ENCODE results near the gene LAMA4. TPM values are rescaled to one million over a fixed set of nuclear protein-coding genes. Genes with fewer than 3 reads are reported as not detected.

Gene LAMA4
- total RNA-seq, 1 experiment from 2014 or later: 89.9 TPM

- intact Hi-C loops (cut with micrococcal nuclease; ENCODE audit: unreplicated experiment): no loop called here
- H3K4me1 Mint-ChIP-seq (ENCODE audit: low read depth, unreplicated experiment): peaks cover 21% of the 10 kb centered on the region
Measured at GRCh38 chr6:112232845-112233256, 21.5 kb downstream of the LAMA4 start.

GRCh38 chr6:112231594-112232060, 22.7 kb downstream of the LAMA4 start:
- Mint-ChIP-seq H3K4me1 (ENCODE audit: low read depth, unreplicated experiment) (peaks cover 32% of the 10 kb centered on the region), H3K9me3 (ENCODE audit: low read depth, unreplicated experiment) (no peaks in the 10 kb centered on the region), H3K27me3 (ENCODE audit: unreplicated experiment) (no peaks in the 10 kb centered on the region), H3K4me3 (ENCODE audit: low read depth, unreplicated experiment) (no peak overlapping the region), H3K36me3 (ENCODE audit: insufficient read depth, unreplicated experiment) (peaks cover 9% of the 10 kb centered on the region), H3K27ac (ENCODE audit: unreplicated experiment) (no peak overlapping the region)
- DNase-seq: no peak
- no peak for TF ChIP-seq CTCF (IDR thresholded peaks at IDR 0.05; ENCODE audit: unreplicated experiment)
- intact Hi-C loops (cut with micrococcal nuclease; ENCODE audit: unreplicated experiment): no loop called here
- no TSS peak for BruUV-seq (replicated peaks)
- CTCF ChIA-PET: no interaction called here

More at GRCh38 chr6:112232845-112233256, 21.5 kb downstream of the LAMA4 start:
- H3K9me3 Mint-ChIP-seq (ENCODE audit: low read depth, unreplicated experiment): no peaks in the 10 kb centered on the region
- no peak for DNase-seq
- TF ChIP-seq CTCF (IDR thresholded peaks at IDR 0.05; ENCODE audit: unreplicated experiment): no peak
- no peak overlapping the region for H3K27ac Mint-ChIP-seq (ENCODE audit: unreplicated experiment)
- CTCF ChIA-PET: no interaction called here
- no TSS peak for BruUV-seq (replicated peaks)
- H3K36me3 Mint-ChIP-seq (ENCODE audit: insufficient read depth, unreplicated experiment): peaks cover 9% of the 10 kb centered on the region
- no peaks in the 10 kb centered on the region for H3K27me3 Mint-ChIP-seq (ENCODE audit: unreplicated experiment)
- H3K4me3 Mint-ChIP-seq (ENCODE audit: low read depth, unreplicated experiment): no peak overlapping the region

GRCh38 chr6:112231164-112231563, 23.2 kb downstream of the LAMA4 start:
- DNase-seq: no peak
- Mint-ChIP-seq H3K27me3 (ENCODE audit: unreplicated experiment) (no peaks in the 10 kb centered on the region), H3K9me3 (ENCODE audit: low read depth, unreplicated experiment) (no peaks in the 10 kb centered on the region), H3K4me3 (ENCODE audit: low read depth, unreplicated experiment) (no peak overlapping the region), H3K36me3 (ENCODE audit: insufficient read depth, unreplicated experiment) (peaks cover 9% of the 10 kb centered on the region), H3K4me1 (ENCODE audit: low read depth, unreplicated experiment) (peaks cover 32% of the 10 kb centered on the region), H3K27ac (ENCODE audit: unreplicated experiment) (no peak overlapping the region)
- CTCF ChIA-PET: no interaction called here
- intact Hi-C loops (cut with micrococcal nuclease; ENCODE audit: unreplicated experiment): no loop called here
- BruUV-seq (replicated peaks): no TSS peak
- TF ChIP-seq CTCF (IDR thresholded peaks at IDR 0.05; ENCODE audit: unreplicated experiment): no peak

GRCh38 chr6:112228480-112229332, 25.7 kb downstream of the LAMA4 start:
- Mint-ChIP-seq H3K9me3 (ENCODE audit: low read depth, unreplicated experiment) (no peaks in the 10 kb centered on the region), H3K4me3 (ENCODE audit: low read depth, unreplicated experiment) (no peak overlapping the region), H3K4me1 (ENCODE audit: low read depth, unreplicated experiment) (peaks cover 40% of the 10 kb centered on the region), H3K27me3 (ENCODE audit: unreplicated experiment) (no peaks in the 10 kb centered on the region), H3K36me3 (ENCODE audit: insufficient read depth, unreplicated experiment) (peaks cover 14% of the 10 kb centered on the region), H3K27ac (ENCODE audit: unreplicated experiment) (no peak overlapping the region)
- intact Hi-C loops (cut with micrococcal nuclease; ENCODE audit: unreplicated experiment): no loop called here
- DNase-seq: no peak
- TF ChIP-seq CTCF (IDR thresholded peaks at IDR 0.05; ENCODE audit: unreplicated experiment): no peak
- CTCF ChIA-PET: no interaction called here
- BruUV-seq (replicated peaks): no TSS peak
